ENCODE results near the gene FBXW4. TPM values are rescaled to one million over a fixed set of nuclear protein-coding genes. Genes with fewer than 3 reads are reported as not detected.

The FBXW4 gene
- total RNA-seq, 1 experiment from 2014 or later: 14.2 TPM

DNA sequence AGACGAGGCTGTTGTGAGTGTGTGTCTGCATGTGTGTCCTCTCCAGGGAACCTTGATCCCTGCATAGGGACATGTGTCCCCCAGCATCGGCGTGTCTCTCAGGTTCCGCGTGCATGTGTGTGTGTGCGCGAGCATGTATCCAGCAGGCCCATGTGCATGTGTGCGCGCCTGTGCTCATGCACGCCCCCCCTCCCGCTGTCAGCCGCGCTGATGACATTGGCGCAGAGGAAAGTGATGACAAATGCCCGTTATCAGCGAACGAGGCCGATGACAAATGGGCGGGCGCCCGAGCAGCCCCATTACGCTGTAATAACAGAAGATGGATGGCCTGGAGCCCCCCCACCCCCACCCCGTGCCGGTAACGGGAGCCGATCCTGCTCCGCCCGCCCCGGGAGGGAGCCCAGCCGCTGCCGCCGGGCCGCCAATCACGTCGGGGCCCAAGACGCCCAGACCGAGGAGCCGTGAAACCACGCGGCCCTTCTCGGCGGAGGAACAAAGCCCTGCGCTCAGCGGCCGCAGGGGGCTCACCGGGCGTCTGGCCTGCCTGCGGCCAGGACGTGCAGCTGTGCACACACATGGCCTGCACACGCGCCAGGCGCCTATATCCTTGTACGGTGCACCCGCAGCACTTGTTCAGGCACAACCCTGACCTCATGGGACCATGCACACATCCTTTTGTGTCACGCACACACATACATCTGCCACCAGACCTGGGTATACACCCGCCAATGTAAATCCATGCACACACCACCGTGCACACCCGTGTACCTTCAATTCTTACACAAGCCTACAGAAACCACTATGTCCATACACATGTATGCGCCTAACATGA lies 128.4 kb downstream of the FBXW4 start:
- peaks cover 43% of the 10 kb centered on the region for H3K27me3 ChIP-seq (replicated peaks)
- DNase-seq (ENCODE audit: low read depth in 1 of 2, low spot score in 2 of 2): no peak
- H3K4me3 ChIP-seq: no peak overlapping the region
- peaks cover 21% of the 10 kb centered on the region for H3K4me1 ChIP-seq (replicated peaks)
- H3K27ac ChIP-seq: no peak overlapping the region
- H3K9me3 ChIP-seq (replicated peaks): no peaks in the 10 kb centered on the region
- H3K36me3 ChIP-seq: no peaks in the 10 kb centered on the region

DNA sequence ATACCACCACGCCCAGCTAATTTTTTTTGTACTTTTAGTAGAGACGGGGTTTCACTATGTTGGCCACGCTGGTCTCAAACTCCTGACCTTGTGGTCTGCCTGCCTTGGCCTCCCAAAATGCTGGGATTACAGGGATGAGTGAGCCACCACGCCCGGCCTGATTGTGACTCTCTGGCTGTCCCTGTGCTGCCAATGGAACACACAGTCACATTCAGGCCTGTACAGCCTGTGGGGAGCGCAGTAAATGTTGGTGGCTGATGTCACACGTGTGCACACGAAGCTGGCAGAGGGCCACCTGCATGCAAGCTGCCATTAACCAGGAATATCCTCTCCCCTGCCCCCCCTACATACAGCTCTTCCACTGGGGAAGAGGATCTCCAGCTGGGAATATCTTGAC lies 129.0 kb downstream of the FBXW4 start:
- Histone ChIP-seq H3K4me3 (no peak overlapping the region), H3K4me1 (replicated peaks) (peaks cover 21% of the 10 kb centered on the region), H3K27me3 (replicated peaks) (peaks cover 43% of the 10 kb centered on the region), H3K9me3 (replicated peaks) (no peaks in the 10 kb centered on the region), H3K36me3 (no peaks in the 10 kb centered on the region), H3K27ac (no peak overlapping the region)
- DNase-seq (ENCODE audit: low read depth in 1 of 2, low spot score in 2 of 2): no peak

DNA sequence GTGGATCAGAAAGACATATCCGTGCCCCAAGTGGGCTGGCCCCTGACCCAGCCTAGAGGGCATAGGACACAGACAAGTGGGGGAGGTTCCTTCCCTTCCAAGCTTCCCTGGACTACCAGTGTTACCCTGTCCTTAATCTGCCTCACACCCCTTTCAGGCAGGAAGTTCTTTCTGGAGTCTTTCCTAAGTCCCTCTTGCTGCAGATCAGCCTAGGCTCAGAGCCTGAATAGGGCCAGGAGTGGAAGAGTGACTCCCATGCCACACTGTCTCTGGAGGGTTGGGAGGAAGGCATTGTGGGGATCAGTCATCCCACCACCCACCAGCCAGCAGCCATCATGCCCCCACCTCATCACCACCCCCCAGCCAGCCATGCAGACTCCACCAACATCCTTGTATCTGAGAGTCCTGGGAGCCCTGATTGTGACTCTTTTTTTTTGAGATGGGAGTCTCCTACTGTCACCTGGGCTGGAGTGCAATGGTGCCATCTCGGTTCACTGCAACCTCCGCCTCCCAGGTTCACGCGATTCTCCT lies 129.5 kb downstream of the FBXW4 start:
- H3K27ac ChIP-seq: no peak overlapping the region
- DNase-seq (ENCODE audit: low read depth in 1 of 2, low spot score in 2 of 2): peak in 1 of 2 experiments; percentile 20
- H3K36me3 ChIP-seq: no peaks in the 10 kb centered on the region
- H3K9me3 ChIP-seq (replicated peaks): no peaks in the 10 kb centered on the region
- H3K27me3 ChIP-seq (replicated peaks): peaks cover 43% of the 10 kb centered on the region
- no peak overlapping the region for H3K4me3 ChIP-seq
- H3K4me1 ChIP-seq (replicated peaks): peaks cover 18% of the 10 kb centered on the region

DNA sequence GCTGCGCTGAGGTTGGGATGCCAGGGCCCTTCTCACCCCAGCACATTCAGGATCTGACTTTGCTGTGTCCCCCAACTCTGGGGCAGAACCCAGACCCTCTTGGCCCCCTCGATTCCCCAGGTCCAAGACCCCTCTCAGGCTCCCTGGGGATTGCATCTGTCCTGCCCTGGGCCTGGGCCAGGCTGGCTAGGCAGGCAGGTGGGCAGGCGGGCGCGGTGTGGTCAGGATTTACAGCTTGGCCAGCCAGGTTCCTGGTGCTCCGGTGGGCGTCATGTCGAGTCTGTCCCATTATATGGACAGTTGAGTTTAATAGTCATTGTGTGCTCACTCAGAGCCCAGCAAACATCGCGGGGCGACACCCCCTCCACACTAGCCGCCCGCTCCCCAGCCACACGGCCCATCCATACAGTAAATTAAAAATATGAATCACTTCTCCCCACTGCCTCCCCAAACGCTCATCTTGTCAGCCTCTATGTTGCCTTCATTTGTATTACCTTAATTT lies 130.4 kb downstream of the FBXW4 start:
- Histone ChIP-seq H3K9me3 (replicated peaks) (no peaks in the 10 kb centered on the region), H3K27me3 (replicated peaks) (peaks cover 39% of the 10 kb centered on the region), H3K27ac (no peak overlapping the region), H3K4me1 (replicated peaks) (peaks cover 11% of the 10 kb centered on the region), H3K4me3 (no peak overlapping the region), H3K36me3 (no peaks in the 10 kb centered on the region)
- DNase-seq (ENCODE audit: low read depth in 1 of 2, low spot score in 2 of 2): peak in 1 of 2 experiments; percentile 24

DNA sequence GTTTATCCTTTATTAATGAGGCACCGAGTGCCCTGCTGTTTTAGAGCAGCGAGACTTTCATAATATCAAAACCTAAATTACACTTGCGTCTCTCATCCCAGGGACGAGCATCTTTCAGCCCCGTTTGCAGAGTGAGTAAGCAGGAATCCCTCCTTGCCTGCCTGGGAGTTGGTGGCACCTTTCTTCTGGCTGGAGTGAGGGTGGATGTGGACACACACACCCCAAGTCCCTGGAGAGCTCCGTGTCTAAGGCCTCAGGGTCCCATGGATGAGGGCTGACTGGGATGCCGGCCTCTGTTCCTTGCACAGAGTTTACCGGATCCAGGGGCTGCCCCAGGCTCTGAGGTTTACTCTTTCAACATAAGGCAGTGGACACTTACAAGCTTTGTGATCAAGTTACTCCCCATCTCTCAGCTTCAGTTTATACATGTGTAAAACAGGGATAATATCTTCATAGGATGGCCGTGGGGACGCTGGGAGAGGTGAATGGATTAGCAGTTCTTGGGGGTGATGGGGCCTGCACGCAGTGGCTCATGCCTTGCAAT lies 131.4 kb downstream of the FBXW4 start:
- H3K9me3 ChIP-seq (replicated peaks): no peaks in the 10 kb centered on the region; the same call in 1 of the 2 replicates
- H3K36me3 ChIP-seq: no peaks in the 10 kb centered on the region
- peaks cover 8% of the 10 kb centered on the region for H3K4me1 ChIP-seq (replicated peaks)
- H3K4me3 ChIP-seq: no peak overlapping the region
- peaks cover 35% of the 10 kb centered on the region for H3K27me3 ChIP-seq (replicated peaks)
- H3K27ac ChIP-seq: no peak overlapping the region
- peak in 1 of 2 experiments; percentile 22 for DNase-seq (ENCODE audit: low read depth in 1 of 2, low spot score in 2 of 2)

DNA sequence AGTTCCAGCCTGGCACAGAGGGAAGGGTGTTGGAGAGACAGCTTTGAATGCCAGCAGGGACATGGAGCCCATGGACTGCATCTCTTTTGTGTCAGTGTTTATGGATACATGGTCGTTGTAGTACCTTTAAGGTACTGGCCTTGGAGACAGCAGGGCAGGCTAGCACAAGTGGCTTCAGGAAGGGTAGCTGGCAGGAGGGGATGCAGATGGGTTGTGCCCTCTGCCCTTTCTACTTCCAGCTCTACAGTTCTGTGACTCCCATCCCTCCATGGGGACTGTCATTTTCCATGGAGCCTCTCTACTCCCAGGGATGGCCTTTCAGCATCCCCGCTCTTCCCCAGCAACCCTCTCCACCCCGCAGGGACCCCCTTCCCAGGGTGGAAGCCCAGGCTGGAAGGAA lies 132.0 kb downstream of the FBXW4 start:
- H3K4me3 ChIP-seq: no peak overlapping the region

DNA sequence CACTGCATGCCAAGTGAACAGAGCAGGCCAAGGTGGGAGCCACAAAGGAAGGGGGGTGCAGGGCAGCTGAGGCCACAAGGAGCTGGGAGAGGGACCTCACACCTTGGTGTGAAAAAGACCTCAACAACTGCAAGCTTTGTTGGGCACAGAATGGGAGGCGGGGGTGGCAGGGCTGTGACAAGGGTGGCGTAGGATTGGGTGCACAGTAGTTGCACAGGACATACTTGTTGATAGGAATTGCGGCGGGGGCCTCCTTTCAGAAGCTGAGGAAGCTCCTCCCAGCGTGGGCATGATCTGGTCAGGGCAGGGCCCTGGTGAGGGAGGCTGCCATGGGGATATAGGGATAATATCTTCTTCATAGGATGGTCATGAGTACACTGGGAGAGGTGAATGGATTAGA lies 132.7 kb downstream of the FBXW4 start:
- Histone ChIP-seq H3K4me3 (no peak overlapping the region), H3K4me1 (replicated peaks) (peaks cover 8% of the 10 kb centered on the region), H3K27me3 (replicated peaks) (peaks cover 28% of the 10 kb centered on the region), H3K9me3 (replicated peaks) (no peaks in the 10 kb centered on the region; the same call in 1 of the 2 replicates), H3K36me3 (no peaks in the 10 kb centered on the region), H3K27ac (no peak overlapping the region)
- DNase-seq (ENCODE audit: low read depth in 1 of 2, low spot score in 2 of 2): peak in 1 of 2 experiments; percentile 36

More for the DNA sequence above, 132.0 kb downstream of the FBXW4 start:
- Histone ChIP-seq H3K36me3 (no peaks in the 10 kb centered on the region), H3K27me3 (replicated peaks) (peaks cover 32% of the 10 kb centered on the region), H3K27ac (no peak overlapping the region), H3K9me3 (replicated peaks) (no peaks in the 10 kb centered on the region; the same call in 1 of the 2 replicates), H3K4me1 (replicated peaks) (peaks cover 8% of the 10 kb centered on the region)
- peak in 1 of 2 experiments; percentile 17 for DNase-seq (ENCODE audit: low read depth in 1 of 2, low spot score in 2 of 2)

DNA sequence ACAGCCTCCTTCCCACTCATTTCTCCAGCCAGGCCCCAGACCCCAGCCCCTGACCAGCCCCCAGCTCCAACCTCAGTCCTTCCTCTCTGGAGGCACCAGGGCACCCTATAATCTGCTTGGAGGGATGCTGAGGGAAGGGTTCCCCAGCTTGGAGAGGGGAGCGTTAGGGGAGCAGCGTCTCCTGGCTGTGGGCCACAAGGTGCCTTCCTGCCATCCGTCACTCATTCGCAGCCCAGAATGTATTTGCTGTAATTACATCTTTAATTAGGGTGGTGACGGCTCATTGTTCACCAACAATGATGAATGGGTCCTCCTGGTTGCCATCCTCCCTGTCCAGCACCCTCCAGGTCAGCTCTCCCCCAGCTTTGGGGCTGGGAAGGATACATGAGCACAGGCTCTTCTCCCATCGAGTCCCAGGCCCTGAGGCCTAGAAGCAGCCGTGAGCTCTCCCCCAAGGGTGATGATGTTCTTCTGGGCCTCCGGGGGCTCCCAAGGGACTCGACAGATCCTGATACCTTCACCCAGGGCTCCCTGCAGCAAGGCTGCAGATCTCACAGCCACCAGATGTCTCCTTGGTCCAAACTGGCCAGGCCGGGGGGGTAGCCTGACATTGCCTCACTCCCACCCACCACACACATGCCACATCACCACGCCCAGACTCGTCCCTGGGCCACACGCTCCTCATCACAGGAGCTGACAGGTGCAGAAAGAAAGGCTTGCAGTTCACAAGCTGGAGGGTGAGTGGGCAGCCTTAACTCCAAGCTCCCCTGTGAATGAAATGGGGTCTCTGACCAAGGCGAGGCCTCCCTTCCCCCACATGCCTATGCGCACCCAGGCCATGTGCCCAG lies 133.7 kb downstream of the FBXW4 start:
- peak in 1 of 2 experiments; percentile 33 for DNase-seq (ENCODE audit: low read depth in 1 of 2, low spot score in 2 of 2)

More for the DNA sequence above, 133.7 kb downstream of the FBXW4 start:
- Histone ChIP-seq H3K27ac (no peak overlapping the region), H3K4me1 (replicated peaks) (peaks cover under 1% of the 10 kb centered on the region; the same call in 1 of the 2 replicates), H3K4me3 (no peak overlapping the region), H3K36me3 (no peaks in the 10 kb centered on the region), H3K27me3 (replicated peaks) (peaks cover 18% of the 10 kb centered on the region), H3K9me3 (replicated peaks) (no peaks in the 10 kb centered on the region; the same call in 1 of the 2 replicates)

Other genes with a start within 250 kb of the FBXW4 start
- 7.2 and 9.8 TPM in 2 replicates for gene POLL, start 106.9 kb downstream of the FBXW4 start, total RNA-seq (2014; rRNA removed; shearing (Covaris generic))
- gene DPCD, start 106.8 kb downstream of the FBXW4 start, total RNA-seq (2014; rRNA removed; shearing (Covaris generic)): 34.8 and 60.6 TPM in 2 replicates
- not detected in 2 replicates for gene FGF8, start 80.9 kb upstream of the FBXW4 start, total RNA-seq (2014; rRNA removed; shearing (Covaris generic))
- 80.7 and 137 TPM in 2 replicates for gene NPM3, start 88.3 kb upstream of the FBXW4 start, total RNA-seq (2014; rRNA removed; shearing (Covaris generic))
- 65.6 and 69.3 TPM in 2 replicates for gene OGA, start 123.3 kb upstream of the FBXW4 start, total RNA-seq (2014; rRNA removed; shearing (Covaris generic))
- gene KCNIP2, start 148.6 kb upstream of the FBXW4 start, total RNA-seq (2014; rRNA removed; shearing (Covaris generic)): 0.58 TPM in 1 of 2 replicates, not detected in the other

All from SJSA1 (cell line).